ENCODE measurements around the gene CDC14A.

DNA sequence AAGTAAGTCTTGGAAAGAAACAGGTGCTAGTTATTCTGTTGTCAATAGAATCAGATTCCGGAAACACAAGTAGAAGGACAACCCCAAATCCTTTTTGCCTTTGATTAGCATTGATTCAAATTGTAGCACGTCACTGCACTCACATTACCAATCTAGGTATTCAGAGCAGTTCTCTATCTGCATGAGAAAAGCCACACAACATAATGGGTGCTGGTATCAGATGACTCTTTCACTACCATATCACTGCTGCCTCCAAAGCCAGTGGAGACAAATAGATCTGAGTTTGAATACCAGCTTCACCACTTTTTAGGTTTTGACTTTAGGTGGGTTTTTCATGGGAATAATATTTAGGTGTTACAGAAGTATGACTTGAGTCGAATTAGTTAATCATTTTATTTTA is 47.4 kb upstream of the CDC14A start:
- TF ChIP-seq, protein P1, sequence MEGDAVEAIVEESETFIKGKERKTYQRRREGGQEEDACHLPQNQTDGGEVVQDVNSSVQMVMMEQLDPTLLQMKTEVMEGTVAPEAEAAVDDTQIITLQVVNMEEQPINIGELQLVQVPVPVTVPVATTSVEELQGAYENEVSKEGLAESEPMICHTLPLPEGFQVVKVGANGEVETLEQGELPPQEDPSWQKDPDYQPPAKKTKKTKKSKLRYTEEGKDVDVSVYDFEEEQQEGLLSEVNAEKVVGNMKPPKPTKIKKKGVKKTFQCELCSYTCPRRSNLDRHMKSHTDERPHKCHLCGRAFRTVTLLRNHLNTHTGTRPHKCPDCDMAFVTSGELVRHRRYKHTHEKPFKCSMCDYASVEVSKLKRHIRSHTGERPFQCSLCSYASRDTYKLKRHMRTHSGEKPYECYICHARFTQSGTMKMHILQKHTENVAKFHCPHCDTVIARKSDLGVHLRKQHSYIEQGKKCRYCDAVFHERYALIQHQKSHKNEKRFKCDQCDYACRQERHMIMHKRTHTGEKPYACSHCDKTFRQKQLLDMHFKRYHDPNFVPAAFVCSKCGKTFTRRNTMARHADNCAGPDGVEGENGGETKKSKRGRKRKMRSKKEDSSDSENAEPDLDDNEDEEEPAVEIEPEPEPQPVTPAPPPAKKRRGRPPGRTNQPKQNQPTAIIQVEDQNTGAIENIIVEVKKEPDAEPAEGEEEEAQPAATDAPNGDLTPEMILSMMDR (IDR thresholded peaks at IDR 0.05) = no peak
- TF ChIP-seq, protein P2, sequence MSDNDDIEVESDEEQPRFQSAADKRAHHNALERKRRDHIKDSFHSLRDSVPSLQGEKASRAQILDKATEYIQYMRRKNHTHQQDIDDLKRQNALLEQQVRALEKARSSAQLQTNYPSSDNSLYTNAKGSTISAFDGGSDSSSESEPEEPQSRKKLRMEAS (CRISPR knock-in tag; IDR thresholded peaks at IDR 0.05) = no peak
- TF ChIP-seq ESRRA (CRISPR knock-in tag; IDR thresholded peaks at IDR 0.05; ENCODE audit: borderline replicate concordance) (no peak), NR2C2 (CRISPR knock-in tag; IDR thresholded peaks at IDR 0.05) (no peak)
